ENCODE data around the gene PLB1.

PLB1 gene

DNA sequence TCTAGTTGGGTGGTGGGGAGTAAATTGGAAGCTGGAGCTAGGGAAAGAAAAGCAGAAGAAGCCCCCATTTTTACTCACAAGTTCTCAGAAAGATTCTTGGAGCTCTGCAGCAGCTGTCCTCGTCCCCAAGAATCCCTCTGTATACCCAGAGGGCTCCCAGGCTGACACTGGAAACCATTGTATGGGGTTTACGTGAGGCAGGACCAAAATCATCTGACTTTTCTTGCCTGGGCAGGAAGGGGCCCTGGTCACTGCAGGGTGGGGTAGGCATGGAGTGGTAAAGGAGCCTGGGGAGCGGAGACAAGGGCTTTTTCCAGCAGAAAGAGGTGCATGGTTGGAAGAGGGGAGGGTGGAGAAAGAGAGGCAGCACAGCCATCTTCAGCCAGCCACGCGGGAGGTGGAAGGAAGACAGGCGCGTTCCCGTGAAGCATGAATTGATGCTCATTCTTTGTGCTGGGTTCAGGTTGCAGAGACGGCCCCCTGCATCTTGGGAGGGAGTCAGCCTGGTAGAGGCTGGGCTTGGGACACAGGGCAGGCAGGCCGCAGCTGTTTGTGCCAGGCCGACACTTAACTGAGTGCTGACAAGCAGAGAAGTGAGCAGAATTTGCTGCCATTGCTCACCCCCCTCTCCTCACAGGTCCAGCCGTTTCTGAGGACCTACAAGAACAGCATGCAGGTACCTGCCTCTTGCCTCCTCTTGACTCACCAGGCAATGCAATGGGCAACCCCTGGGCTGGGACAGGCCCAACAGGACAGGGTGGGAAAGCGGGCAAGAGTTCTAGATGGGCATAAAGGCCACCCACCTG lies 94.8 kb downstream of the PLB1 start:
- DNase-seq (ENCODE audit: low read depth), result no peak

GRCh38 chr2:28591711-28592335 lies 96.0 kb downstream of the PLB1 start:
- no peak for DNase-seq (ENCODE audit: low read depth)

DNA sequence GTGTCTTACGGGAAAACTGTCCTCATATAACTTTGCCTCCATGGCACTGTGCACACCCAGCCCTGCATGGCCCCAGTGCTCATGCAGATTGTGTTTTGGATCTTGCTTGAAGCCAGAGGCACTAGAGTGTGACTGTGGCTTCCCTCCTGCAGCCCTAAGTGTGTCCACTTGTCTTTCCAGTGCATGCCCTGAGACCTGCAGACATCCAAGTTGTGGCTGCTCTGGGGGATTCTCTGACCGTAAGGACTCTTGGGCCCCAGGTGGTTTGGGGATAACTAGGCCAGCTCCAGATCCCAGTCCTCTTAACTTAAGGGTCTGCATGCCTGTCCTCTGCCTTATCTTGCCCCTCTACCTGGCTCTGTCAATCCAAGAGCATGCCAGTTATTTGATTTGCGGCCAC lies 96.6 kb downstream of the PLB1 start:
- no peak for DNase-seq (ENCODE audit: low read depth)

GRCh38 chr2:28593160-28593755 lies 97.4 kb downstream of the PLB1 start:
- no peak for DNase-seq (ENCODE audit: low read depth)

- no peak for DNase-seq (ENCODE audit: low read depth)
These were observed 98.1 kb downstream of the PLB1 start for GRCh38 chr2:28594000-28594331.

DNA sequence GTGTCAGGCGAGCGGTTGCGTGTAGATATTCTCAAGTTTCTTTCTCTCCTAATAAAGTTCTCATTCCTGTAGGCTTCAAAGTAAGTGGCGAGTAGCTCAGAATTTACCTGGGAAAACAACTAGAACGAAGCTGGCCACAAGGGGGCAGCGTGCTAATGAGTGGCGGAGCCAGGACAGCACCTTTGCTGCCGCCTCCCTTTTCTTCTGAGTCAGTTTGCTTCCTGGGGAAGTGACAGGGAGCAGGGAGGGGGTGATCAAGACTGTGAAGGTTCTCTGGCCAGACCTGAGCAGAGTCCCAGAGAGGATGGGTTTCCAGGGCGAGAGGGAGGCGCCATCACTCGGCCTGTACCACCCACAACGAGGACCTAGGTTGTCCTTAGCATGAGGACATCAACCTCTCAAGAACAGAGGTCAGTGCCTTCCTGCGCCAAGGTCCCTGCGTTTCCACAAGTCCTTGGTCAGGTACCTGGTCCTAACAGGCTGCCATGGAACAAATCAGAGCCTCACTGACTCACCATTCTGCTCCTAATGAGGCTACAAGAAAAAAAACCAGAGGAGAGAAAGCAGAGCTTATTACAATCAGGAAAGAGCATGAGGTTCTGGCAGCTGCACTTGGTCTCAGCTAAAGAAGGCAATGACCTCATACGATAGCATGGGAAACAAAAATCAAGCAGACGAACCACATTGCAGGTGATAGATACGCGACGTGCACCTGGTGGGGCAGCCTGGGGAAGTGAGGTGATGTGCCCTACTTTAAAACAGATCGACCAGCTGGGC lies 98.7 kb downstream of the PLB1 start:
- DNase-seq (ENCODE audit: low read depth), result peak; percentile 79

GRCh38 chr2:28595323-28595722 lies 99.5 kb downstream of the PLB1 start:
- DNase-seq (ENCODE audit: low read depth), result no peak

DNA sequence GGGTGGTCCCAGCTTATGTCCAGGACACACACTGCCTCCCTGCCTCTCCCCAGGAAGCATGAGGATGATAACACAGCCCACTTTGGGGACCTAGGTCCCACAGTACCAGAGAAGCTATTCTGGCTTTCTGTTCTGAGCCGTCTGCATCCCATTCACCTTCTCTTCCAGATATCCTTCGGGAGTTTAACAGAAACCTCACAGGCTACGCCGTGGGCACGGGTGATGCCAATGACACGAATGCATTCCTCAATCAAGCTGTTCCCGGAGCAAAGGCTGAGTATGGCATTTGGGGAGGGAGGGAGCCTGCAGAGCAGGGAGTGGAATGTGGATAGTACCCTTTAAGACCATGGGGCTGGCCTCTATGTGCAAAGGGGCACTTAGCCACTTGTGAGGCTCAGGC lies 102.6 kb downstream of the PLB1 start:
- DNase-seq (ENCODE audit: low read depth), result no peak

DNA sequence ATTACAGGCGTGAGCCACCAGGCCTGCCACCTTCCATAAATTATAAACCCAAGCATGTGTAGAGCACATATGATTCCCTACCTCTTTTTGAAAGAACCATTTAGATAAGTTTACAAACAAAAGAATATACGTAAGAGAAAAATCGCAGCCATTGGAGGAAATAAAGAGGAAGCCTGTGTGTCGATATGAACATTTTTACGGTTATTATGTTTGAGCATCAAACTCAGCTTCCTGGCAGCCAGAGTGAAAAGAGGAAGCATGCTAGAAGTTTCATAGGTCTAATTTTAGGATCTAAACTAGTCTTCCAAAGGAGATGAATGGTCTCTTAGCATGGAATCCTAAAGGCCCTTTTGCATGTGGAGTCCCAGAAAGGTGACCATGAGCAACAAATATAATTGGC lies 104.3 kb downstream of the PLB1 start:
- no peak for DNase-seq (ENCODE audit: low read depth)

DNA sequence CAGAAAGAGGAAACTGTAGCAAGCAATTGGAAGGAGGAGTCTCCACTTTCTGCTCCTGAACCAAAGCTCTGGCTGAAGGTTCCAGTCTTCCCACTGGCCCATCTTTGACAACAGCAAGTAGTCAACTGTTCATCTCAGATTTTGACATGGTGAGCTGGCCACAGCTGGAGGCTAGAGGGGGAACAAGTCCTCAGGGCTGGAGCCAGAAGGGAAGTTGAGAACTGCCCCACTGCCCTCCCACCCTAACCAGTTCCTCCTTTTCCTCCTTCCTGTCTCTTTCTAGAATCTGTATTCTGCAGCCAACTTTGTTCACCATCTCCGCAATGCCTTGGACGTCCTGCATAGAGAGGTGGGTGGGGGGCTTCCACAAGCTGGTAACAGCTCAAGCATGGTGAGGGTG lies 105.8 kb downstream of the PLB1 start:
- no peak for DNase-seq (ENCODE audit: low read depth)

- no peak for DNase-seq (ENCODE audit: low read depth)
These were observed 106.3 kb downstream of the PLB1 start for GRCh38 chr2:28602136-28602660.

- no peak for DNase-seq (ENCODE audit: low read depth)
These were observed 107.1 kb downstream of the PLB1 start for GRCh38 chr2:28602751-28603639.

- no peak for DNase-seq (ENCODE audit: low read depth)
These were observed 108.0 kb downstream of the PLB1 start for GRCh38 chr2:28603821-28604220.

DNA sequence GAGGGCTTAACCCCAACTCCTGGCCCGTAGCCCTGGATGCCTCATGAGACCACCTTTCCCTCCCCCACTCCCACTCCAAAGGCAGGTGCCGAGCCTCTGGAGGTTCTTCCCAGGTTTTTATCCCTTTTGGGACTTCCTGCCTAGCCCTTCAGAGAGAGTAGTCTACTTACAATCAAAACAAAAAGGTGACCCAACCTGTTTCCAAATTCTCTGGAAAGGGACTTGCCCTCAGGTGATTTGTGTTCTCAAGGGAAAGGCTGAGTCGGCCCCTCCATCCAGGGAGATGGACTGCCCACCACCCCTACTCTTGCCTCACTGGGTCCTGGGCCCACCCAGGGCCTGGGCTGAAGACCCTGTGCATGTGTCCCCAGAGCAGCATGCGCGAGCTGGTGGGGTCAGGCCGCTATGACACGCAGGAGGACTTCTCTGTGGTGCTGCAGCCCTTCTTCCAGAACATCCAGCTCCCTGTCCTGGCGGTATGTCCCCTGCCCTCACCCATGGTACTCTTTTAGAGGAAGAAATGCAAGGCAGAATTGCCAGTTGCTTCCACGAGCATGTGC lies 108.5 kb downstream of the PLB1 start:
- DNase-seq (ENCODE audit: low read depth), result no peak

- DNase-seq (ENCODE audit: low read depth), result no peak
These were observed 111.2 kb downstream of the PLB1 start for GRCh38 chr2:28606986-28607441.

DNA sequence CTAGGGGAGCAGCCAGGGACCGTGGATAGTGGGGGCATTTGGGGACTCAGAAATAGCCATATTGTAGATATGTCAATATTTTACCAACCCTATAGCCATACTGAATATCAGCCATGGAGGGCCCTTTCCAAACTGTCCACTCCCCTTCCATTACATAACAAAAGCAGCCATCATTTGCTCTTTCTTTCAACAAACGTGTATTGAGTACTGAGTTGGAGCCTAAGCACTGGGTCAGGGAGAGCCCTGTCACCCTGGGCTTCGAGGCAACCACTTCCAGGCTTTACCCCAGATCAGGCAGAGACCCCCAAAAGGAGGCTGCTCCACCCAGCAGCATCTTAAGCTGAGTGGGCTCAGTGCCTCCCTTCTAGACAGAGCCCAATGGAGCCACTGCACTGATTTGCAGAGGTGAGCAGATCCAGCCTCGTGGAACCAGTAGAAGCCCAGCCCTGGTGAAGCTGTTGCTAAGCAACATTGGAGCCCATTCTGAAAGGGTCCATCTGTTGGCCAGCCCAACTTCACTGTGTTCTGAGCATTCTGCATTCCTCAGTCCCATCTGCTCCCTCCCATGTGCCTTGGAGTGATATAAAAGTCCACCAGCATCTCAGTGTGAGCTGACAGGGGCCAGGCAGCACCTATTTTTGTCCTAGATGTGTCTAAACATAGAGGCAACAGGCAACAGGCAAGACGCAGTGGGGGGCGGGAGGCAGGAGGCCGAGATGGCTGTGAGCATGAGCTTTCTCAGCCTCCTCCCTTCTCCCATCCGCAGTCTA lies 112.1 kb downstream of the PLB1 start:
- no peak for DNase-seq (ENCODE audit: low read depth)

DNA sequence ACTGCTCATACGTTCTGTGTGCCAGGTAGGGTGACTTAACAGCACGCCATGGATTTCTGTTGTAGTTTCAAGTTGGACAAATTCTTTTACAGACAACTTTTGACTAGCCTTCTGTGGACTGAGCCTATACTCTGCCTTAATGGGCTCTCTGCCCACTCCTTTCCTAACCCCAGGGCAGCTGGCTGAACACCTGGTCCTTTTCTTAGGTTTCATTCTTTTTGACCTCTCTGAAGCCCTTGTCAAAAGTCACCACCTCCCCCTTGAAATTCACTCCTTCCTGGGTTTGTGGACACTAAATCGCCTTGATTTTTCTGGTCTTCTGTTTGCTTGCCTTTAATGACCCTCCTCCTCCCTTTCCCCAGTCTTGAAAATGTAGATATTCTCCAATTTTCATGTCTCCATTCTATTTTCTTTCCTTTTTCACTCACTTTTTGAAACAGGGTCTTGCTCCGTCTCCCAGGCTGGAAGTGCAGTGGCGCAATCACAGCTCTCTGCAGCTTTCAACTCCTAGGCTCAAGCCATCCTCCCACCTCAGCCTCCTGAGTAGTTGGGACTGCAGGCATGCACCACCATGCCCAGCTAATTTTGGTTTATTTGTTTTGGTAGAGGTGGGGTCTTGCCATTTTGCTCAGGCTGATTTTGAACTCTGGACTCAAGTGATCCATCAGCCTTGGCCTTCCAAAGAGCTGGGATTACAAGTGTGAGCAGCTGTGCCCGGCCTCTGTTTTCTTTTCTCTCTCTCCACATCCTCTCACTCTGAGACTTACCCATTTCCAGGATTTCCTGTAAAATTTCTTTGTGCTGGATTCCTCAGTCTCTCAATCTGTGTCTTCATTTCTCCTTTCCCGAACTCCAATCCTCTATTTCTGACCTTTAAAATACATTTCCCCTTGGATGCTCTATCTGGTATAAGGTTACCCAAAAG lies 112.9 kb downstream of the PLB1 start:
- no peak for DNase-seq (ENCODE audit: low read depth)

- no peak for DNase-seq (ENCODE audit: low read depth)
These were observed 114.8 kb downstream of the PLB1 start for GRCh38 chr2:28610583-28611201.

Data from T follicular helper cell (primary cell).